Omental fat pad (tissue), 4 donors: ENCODE results near the gene OPCML. TPM values are rescaled to one million over a fixed set of nuclear protein-coding genes. Genes with fewer than 3 reads are reported as not detected.

Experiments used
- ATAC-seq: fragments of 150-250 bp; one replicate; pipeline ENCODE4 v1.9.1; 2016; ENCODE audit warnings: mild to moderate bottlenecking, moderate library complexity; ENCODE audit not compliant: low FRiP score
- DNase-seq: peaks from one replicate; pipeline ENCODE4 v3.0.0-alpha.2; 2019; ENCODE audit warnings: low spot score
- CTCF ChIP-seq, 3 donors: fragments of 450-650 bp; IDR thresholded peaks; one replicate each; pipeline ENCODE4 v1.5.1; 2016 to 2017; ENCODE audit warnings: antibody characterized with exemption in 3 of 3, mild to moderate bottlenecking in 3 of 3, moderate library complexity in 2 of 3
- total RNA-seq, 4 donors: library from RNA; depleted of rRNA; stranded (reverse); fragments of >200 nt; gene quantifications; one replicate each; pipeline ENCODE4 v1.1.0, GENCODE V29; 2016

The OPCML gene
- total RNA-seq, 4 donors from 2014 or later, result 0.32 TPM; not detected in 3

- no peak for DNase-seq
- no peak for TF ChIP-seq CTCF (IDR thresholded peaks at IDR 0.05)
- no peak for ATAC-seq
Measured at GRCh38 chr11:133553885-133554740, 21.8 kb upstream of the OPCML start.

- ATAC-seq (no peak), DNase-seq (no peak)
Measured at GRCh38 chr11:133552938-133553337, 20.6 kb upstream of the OPCML start.

GRCh38 chr11:133551064-133551463, 18.8 kb upstream of the OPCML start:
- TF ChIP-seq CTCF (IDR thresholded peaks at IDR 0.05), result no peak
- DNase-seq (no peak), ATAC-seq (no peak)

More at GRCh38 chr11:133552938-133553337, 20.6 kb upstream of the OPCML start:
- no peak for TF ChIP-seq CTCF (IDR thresholded peaks at IDR 0.05)

GRCh38 chr11:133549826-133550225, 17.5 kb upstream of the OPCML start:
- TF ChIP-seq CTCF (IDR thresholded peaks at IDR 0.05), result no peak
- DNase-seq (no peak), ATAC-seq (no peak)

GRCh38 chr11:133548641-133549040, 16.3 kb upstream of the OPCML start:
- DNase-seq, result no peak
- no peak for ATAC-seq
- TF ChIP-seq CTCF (IDR thresholded peaks at IDR 0.05), result no peak

- DNase-seq (no peak), ATAC-seq (no peak)
- no peak for TF ChIP-seq CTCF (IDR thresholded peaks at IDR 0.05)
Measured at GRCh38 chr11:133547808-133548494, 15.7 kb upstream of the OPCML start.
